HG02798 (cell line): ENCODE data around the gene MEX3C.
A peak's percentile ranks its signal among the peaks of the same experiment; 100 is the strongest.

Experiments used
- ATAC-seq: cut with Tn5 transposase; IDR thresholded peaks from one replicate; pipeline ENCODE4 v1.9.1; 2021; ENCODE audit warnings: mild to moderate bottlenecking; ENCODE audit not compliant: unreplicated experiment, poor library complexity

The MEX3C gene

DNA sequence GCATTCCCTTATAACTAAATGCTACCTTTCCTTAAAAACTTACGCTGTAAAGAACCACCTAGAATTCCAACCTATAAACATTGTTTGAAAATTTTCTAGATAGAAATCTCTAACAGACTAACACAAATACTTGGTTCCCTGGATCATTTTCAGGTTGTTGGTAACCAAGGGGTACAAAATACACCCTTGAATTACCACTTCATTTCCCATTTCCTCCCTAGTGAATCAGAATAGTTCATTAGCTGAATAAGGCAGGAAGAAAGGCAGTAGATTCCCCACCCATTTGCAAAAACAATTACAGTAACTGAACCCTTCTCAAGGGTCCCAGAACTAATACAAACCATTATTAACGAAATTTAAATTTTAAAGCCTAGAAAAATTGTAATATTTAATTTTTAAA lies 5.5 kb downstream of the MEX3C start:
- ATAC-seq = no peak

DNA sequence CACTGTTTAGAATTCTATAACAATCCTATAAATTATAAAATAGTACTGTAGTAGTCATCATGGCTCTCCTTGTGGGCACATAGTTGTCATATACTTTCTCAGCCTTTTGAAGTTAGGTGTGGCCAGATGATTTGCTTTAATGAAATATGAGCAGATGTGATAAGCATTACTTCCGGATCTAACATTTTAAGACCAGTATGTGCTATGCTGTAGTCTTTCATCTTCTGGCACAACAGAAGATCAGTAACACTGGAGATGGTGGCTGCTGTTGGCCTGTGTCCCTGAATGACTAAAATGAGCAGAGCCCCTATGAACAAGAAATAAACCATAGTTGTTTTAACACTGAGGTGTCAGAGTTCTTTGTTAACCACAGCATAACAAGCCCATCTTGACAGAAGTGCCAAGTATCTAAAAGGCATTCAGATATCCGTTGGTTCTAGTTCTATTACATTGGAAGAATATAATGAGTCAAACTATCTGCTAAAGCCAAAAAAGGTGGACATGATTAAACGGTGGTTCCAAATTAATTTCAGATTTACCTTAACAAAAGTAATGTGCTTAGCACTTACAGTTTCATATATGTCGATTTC lies 6.3 kb downstream of the MEX3C start:
- no peak for ATAC-seq

DNA sequence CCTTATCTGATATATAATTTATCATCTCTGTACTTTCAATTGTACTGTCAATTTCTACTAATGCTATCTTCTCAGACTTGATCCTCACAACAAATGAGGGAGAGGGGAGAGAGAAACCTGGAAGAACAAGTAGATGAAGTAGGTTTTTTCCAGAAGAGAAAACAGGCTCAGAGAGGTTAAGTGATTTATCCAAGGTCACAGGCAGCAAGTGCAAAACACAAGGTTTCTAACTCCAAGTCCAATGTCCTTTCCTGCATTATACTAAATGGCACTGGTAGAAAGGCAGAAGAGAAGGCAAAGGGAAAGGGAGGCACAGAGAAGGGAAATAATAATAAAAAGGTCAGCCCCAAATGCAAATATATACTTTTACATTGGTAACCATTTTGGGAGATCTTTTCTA lies 7.5 kb downstream of the MEX3C start:
- ATAC-seq = no peak

DNA sequence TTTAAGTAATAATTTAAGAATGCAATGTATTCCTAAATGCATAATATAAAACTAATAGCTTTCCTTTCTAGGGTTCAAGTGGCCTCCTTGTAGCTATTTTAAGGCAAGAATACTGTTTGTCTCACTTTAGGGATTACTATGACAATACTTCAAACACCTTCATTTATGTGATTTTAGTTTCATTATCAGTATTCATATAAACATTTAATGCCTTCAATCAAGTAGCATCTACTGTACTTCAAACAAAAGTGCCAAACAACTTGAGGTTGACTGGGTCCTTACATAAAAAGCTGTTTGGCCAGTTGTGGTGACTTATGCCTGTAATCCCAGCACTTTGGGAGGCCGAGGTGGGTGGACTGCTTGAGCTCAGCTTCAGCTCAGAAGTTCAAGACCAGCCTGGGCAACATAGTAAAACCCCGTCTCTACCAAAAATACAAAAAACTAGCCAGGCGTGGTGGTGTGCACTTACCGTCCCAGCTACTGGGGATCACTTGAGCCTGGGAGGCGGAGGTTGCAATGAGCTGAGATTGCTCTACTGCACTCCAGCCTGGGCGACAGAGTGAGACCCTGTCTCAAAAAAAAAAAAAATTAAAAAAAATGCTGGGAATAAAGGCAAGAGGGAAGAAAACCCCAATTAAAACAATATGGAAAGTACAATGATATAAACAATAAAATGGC lies 9.3 kb downstream of the MEX3C start:
- peak; percentile 48 for ATAC-seq

DNA sequence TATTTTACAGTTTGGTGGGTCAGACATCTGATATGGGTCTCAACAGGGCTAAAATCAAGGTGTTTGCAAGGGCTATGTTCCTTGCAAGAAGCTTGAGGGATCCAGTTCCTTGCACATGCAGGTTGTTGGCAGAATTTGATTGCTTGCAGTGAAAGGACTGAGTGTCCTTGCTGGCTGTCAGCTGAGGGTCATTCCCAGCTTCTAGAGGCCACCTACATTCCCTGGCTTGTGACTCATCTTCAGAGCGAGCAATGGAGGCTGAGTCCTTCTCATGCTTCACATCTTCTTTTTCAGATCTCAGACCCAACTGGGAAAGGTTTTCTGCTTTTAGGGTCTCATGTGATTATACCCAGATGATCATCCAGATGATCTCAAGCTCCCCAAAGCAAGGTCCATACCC lies 12.4 kb downstream of the MEX3C start:
- ATAC-seq = no peak

DNA sequence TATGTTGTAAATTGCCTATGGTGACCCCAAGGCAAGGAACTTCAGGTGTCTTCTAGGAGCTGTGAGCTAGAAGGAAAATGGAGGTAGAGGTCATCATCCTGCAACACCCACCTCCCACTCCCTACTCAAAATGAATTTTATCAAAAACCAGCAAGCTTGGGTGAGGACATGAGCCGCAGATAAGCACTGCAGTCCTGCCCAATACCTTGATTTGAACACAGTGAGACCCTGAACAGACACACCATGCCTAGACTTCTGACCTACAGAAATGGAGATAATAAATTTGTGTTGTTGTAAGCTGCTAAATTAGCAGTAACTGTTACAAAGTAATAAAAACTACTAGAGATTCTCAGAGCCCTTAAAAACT lies 13.4 kb downstream of the MEX3C start:
- no peak for ATAC-seq

DNA sequence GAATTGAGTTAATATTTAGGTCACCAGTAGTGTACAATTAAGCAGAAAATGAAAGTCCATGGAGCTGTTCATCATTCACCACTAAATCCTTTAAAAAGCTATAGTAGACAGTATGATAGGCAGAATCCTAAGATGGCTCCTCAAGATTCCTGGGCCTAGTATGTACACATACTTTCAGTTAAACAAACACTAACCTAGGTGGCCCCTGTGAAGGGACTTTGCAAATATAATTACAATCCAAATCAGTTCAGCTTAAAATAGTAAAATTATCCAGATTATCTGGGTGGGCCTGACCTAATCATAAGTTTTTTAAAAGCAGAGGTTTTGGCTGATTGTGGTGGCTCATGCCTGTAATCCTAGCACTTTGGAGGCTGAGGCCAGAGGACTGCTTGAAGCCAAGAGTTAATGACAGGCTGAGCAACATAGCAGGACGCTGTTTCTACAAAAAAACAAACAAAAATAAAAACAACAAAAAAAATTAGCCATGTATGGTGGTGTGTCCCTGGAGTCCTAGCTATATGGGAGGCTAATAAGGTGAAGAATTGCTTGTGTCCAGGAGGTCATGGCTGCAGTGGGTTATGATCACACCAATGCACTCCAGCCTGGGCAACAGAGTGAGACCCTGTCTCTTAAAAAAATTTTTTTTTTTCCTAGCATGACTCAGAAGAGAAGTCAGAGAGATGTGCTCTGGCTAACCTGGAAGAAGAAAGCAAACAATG lies 13.9 kb downstream of the MEX3C start:
- no peak for ATAC-seq

DNA sequence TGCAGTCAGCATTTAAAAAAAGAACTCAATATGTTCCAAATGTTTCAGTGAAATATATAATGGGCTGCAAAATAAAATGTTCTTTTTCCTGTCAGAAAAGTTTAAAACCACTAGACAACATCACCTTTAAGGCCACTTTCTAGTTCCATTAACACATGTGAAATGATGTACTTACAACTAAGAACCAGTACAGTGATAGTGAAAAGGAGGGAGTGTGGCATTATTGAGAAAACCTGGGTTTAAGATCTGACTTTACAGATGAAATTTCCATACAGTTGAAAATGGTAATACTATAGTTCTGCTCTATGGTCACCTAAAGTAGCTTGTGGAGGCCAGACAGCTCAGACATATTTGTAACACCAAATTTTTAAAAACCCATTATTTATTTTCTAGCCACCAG lies 14.7 kb downstream of the MEX3C start:
- ATAC-seq = no peak

DNA sequence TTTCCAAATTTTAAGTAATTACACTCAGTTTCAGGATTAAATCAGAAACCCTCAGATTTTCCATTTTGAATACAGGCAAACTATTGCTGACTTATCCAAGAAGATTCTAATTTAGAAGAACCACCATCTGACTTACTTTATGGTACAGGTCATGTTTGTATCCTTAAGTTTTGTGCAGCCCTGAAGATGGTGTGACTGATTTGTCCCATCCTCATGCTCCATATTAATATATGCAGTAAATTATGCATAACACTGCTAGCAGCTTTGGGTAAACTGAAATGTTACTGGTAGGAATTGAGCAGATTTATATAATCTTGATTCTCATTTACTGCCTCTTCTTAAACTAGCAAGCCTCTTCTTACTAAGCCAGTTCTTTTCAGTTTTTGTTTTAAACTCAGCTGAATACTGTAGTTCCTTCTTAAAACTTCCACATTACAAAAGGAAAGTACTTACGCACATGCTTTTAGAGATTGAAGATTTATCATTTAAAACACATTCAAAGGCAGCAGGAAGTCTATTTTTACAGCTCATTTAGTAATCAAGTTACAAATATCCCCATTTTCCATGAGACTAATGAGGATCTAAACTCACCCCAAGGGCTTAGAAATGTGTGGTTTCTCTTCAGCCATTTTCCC lies 25.7 kb downstream of the MEX3C start:
- no peak for ATAC-seq

DNA sequence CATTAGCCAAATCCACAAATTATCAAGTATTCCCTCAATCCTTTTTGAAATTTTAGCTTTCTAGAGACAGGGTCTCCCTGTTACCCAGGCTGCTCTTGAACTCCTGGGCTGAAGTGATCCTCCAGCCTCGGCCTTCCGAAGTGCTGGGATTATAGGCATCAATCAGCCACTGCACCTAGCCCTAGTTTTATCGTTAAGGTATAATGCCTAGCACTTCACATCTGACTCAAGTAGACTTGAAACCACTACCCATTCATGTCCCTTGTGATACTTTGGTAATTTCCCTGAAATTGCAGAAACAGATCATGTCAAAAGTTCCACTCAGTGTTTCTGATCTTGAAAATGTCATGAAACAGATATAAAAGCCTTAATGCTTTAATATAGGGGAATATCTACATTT lies 26.3 kb downstream of the MEX3C start:
- ATAC-seq = peak; percentile 45

DNA sequence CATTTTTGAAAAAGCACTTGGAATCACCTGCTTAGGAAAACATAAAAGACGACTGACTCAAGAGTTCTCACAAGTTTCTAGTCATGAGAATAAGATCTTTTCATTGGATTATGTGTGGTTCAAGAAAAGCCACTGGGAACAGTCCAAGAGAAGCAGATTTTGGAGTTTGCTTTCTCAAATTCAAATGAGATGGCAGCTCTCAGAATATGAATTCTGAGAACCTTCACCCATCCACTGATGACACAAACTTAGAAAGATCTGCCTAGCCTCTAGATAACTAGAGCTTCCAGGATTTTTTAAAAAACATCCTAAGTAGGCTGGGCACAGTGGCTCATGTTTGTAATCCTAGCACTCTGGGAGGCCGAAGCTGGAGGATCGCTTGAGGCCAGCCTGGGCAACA lies 26.8 kb downstream of the MEX3C start:
- ATAC-seq = no peak

DNA sequence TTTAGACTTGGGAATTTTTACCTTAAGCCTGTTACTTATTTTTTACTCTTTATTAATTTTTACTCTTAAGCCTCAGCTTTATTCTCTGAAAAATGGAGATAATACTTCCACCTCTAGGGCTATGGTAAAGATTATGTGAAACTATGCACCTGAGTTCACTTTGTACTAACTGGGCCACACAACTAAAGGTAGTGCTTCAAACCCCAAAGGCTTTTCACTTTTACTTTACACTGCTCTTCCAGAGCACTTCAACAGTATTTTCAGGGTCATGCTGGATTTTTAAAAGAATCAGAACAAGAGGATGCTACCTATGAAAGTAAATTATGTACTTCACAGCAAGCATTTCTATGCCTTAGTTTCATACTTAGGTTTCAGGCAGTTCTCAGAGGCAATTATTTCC lies 27.8 kb downstream of the MEX3C start:
- peak; percentile 56 for ATAC-seq

DNA sequence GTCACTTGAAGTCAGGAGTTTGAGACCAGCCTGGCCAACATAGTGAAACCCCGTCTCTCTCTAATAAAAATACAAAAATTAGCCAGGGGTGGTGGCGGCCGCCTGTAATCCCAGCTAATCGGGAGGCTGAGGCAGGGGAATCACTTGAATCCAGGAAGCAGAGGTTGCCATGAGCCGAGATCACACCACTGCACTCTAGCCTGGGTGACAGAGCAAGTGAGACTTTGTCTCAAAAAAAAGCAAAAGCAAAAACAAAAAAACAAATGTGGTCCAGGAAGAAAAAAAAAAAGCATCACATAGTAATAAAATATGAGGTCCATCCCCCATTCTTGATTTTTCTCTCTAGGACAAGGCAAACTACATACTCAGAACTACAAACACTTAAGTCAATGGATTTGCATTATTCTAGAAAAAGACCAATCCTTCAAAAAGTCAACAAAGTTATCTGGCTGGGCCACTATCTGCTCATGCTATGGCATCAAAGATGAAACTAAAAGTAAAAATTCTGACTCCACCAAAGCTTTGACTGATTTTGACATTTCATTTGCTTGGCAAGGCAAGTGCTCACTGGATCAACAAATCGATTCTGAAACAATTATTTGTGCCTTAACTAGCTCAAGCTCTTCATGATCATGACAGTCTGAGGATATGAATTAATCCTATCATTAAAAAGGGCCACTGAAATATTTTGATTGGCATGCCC lies 28.4 kb downstream of the MEX3C start:
- ATAC-seq = peak; percentile 63

DNA sequence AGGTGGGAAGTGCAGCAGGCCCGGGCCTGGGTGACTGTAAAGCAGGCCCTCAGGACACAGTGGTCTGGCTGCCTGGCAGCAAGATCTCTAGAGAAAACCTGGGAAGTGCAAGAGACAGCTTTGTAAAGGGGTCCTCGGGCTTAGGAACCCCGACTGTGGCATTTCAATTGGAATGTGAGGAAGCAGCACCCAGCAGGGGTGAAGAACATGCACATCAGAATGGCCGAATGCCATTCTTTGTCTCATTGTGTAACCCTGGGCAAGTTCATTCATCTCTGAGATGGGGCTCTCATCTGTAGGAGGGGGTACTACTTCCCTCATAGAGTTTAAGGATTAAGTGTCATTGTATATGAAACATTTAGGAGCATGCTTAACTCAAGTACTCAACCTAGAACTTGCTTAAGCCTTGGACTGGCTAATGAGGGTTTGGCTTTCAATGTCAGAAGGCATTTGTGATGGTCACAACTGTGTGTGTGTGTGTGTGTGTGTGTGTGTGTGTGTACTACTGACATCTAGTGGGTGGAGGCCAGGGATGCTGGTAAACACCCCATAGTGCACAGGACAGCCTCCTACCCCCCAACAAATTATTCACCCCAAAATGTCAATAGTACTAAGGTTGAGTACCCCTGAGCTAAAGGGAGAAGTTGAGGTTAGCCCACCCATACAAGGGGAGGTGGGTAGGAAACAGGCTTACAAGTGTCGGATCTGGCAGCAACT lies 29.3 kb downstream of the MEX3C start:
- ATAC-seq = no peak

DNA sequence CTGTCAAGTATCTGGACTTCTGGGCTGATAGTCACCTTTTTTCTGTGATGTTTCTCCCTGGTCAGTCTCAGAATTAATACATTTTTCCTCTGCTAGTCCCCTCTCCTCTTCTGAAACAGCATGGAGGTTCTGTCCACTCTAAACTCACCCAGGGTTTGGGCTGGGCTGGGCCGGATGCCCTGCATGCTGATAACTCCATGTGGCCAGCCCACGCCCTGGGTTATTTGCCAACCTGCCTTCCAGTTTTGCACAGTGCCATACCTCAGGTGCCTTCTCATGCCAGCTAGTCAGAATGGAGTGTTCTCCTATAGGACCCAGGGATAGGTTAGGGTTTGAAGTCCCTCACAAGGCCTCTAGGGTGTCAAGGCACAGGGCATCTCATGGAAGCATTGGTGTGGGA lies 32.2 kb downstream of the MEX3C start:
- no peak for ATAC-seq

DNA sequence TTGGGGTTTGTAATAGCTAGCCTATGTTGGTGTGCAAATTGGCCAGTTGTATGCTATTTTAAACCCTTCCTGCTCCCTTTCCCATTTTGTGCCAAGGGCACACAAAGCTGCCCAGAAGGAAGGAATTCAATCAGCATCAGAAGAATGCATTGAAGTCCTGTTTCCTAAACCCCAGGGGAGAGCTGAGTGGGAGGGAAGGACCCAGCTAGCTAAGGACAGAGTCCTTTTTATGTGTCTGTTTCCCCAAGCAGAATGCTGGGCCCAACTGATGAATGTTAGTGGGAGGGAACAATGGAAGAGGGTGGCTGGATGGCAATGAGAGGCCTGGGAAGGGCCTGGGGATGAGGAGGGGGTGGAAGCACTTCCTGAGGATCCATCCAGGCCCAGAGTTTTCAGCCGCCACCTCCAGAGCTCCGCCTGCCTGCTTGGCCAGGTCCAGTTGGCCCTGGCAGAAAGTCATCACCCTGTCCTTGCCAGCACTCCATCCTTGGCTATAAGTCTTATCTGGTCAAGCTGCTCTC lies 32.7 kb downstream of the MEX3C start:
- ATAC-seq = no peak

DNA sequence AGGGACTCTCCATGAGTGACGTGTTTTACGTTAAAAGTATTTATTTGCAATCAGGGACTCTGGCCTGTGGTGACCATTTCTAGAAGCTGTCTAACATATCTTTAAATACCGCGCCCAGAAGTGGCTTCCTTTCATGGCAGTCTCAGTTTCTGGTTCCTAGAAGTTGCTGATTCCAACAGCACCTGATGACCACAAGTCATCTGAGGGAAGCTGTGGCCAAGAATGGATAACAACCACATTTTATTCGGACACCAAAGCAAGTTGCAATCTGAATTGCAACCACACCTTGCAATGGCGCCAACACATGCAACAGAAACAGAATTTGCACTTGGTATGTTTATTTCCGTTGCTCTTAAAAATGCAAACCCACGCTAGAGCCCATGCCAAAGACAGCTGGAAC lies 33.1 kb downstream of the MEX3C start:
- ATAC-seq = no peak

DNA sequence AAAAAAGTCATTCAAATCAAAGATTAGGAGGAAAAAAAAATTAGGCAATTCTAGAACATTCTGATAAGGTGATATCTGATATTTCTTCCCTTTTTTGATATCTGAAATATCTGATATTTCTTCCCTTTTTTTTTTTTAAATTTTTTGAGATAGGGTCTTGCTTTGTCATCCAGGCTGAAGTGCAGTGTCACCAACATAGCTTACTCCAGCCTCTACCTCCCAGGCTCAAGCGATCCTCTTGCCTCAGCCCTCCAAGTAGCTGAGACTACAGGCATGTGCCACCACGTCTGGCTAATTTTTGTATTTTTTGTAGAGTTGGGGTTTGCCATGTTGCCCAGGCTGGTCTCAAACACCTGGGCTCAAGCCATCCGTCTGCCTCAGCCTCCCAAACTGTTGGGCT lies 33.9 kb downstream of the MEX3C start:
- ATAC-seq = no peak

DNA sequence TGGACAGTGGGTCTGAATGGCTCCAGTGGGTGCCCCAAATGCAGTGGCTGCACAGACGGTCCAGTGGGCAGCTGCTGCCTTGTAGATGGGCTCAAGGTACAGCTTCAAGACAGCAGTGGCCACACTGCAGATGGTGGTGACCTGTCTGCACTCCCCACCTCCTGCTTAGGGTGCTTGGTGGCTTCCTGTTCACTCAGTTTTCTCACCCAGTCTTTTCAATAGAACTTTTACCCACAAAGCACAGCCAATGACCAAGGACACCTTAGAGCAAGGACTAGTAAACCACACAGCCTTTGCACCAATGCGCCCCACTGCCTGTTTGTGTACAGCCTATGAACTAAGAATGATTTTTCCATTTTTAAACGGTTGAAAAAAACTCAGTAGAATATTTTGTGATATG lies 34.9 kb downstream of the MEX3C start:
- no peak for ATAC-seq

DNA sequence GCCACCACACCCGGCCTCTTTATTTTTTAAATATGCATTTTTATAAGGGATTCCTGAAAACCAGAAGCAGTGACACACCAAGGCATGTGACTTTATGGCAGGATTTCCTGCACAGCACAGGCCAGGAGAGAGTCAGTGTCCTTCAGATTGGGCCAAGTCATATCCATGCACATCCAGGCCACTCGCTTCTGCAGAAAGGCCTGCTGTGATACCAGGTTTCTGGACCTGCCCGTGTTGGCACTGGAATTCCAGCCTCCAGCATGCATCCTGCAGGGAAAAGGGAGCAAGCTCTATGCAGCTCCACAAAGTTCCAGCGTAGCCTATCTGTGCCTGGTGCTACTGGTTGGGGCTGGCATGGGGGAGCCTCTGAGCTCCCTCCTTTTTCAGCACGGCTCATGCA lies 36.8 kb downstream of the MEX3C start:
- no peak for ATAC-seq
